SK-N-MC (cell line): ENCODE data around the gene ME2.
"Not testable (repeated sequence)": the region's sequence is repeated elsewhere in the genome, so short reads cannot be mapped to it uniquely, and the experiment has no call there.

ENCODE experiments used
- DNase-seq: peaks from one replicate; pipeline ENCODE4 v3.0.0-alpha.2; 2011; ENCODE audit warnings: low read depth, low spot score
- H3K27ac ChIP-seq: fragments of 200-600 bp; sonication (generic); 2 replicates; pipeline ENCODE4 v1.5.1; 2016; ENCODE audit warnings: mixed run types
- H3K36me3 ChIP-seq: fragments of 200-600 bp; sonication (generic); 2 replicates; pipeline ENCODE4 v1.6.1; 2017; ENCODE audit warnings: antibody characterized with exemption, low read length, mixed read lengths; ENCODE audit not compliant: insufficient read depth
- H3K4me3 ChIP-seq: fragments of 200-600 bp; sonication (generic); 2 replicates; pipeline ENCODE4 v1.5.1; 2016
- H3K9ac ChIP-seq: fragments of 200-600 bp; sonication (generic); 2 replicates; pipeline ENCODE4 v1.8.0; 2017; ENCODE audit warnings: mixed run types, mixed read lengths; ENCODE audit not compliant: insufficient read length
- H3K9me3 ChIP-seq: fragments of 200-600 bp; sonication (generic); 2 replicates; pipeline ENCODE4 v1.6.1; 2017; ENCODE audit warnings: low read depth, mild to moderate bottlenecking, antibody characterized with exemption, low read length, moderate library complexity, mixed read lengths
- EZH2 ChIP-seq: fragments of 200-600 bp; sonication (generic); IDR thresholded peaks from one replicate; pipeline ENCODE4 v1.6.1; 2017; ENCODE audit warnings: antibody characterized with exemption
- FOXP2 ChIP-seq: optimal IDR thresholded peaks from 2 replicates; pipeline ENCODE3; 2011; ENCODE audit warnings: mild to moderate bottlenecking, moderate library complexity; ENCODE audit not compliant: insufficient read depth; ENCODE audit errors: extremely low read length, control extremely low read depth
- POLR2AphosphoS5 ChIP-seq: IDR thresholded peaks from 2 replicates; pipeline ENCODE4 v1.6.1; 2012; ENCODE audit warnings: mild to moderate bottlenecking, low read depth, low read length, borderline replicate concordance

ME2 gene

GRCh38 chr18:50982086-50982801 is 103.3 kb downstream of the ME2 start:
- no peak overlapping the region for H3K4me3 ChIP-seq
- H3K36me3 ChIP-seq: peaks cover 22% of the 10 kb centered on the region; the same call in 1 of the 2 replicates
- H3K9me3 ChIP-seq: no peaks in the 10 kb centered on the region
- TF ChIP-seq POLR2AphosphoS5 (no peak), FOXP2 (no peak), EZH2 (no peak)
- no peak overlapping the region for H3K9ac ChIP-seq
- no peak for DNase-seq
- no peak overlapping the region for H3K27ac ChIP-seq

DNA sequence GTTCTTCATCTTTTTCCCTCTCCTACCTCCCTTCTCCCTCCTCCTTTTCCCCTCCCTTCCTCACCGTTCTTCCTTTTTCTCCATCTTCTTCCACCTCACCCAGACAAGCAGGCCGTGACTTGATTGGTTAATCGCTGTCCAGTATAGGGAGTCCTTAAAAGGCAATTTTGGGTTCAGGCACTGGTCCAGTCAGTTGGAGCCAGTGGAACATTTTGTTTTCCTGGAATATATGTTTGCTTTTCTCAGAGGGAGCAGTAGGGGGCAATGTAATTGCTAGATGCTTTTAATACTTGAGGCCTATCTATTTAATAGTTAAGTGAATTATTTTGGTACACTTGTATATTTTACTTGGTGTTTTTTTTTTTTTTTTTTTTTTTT is 103.9 kb downstream of the ME2 start:
- TF ChIP-seq EZH2: no peak
- TF ChIP-seq FOXP2: no peak
- no peak for TF ChIP-seq POLR2AphosphoS5
- Histone ChIP-seq H3K9me3 (no peaks in the 10 kb centered on the region), H3K9ac (no peak overlapping the region), H3K27ac (no peak overlapping the region), H3K4me3 (no peak overlapping the region), H3K36me3 (peaks cover 18% of the 10 kb centered on the region; the same call in 1 of the 2 replicates)
- DNase-seq: no peak

DNA sequence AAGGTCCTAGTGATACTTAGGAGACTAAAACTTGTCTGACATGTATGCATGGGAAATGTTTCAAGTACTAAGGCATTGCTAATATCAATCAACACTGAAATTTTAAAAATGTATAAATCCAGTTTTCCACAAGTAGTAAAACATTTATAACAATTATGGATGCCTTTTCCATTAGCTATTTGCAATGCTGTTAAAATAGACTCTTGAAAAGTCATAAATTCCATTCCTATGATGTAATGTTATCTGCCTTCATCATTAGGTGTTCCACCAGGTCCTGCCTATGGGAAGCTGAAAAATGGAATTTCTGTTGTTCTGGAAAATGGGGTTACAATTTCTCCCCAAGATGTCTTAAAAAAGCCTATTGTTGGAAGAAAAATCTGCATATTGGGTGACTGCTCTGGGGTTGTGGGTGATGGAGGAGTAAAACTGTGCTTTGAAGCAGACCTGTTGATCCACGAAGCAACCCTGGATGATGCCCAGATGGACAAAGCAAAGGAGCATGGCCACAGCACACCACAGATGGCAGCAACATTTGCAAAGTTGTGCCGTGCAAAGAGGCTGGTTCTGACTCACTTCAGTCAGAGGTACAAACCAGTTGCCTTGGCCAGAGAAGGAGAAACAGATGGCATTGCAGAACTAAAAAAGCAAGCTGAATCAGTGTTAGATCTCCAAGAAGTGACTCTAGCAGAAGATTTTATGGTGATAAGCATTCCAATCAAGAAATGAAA is 107.6 kb downstream of the ME2 start:
- H3K36me3 ChIP-seq: peaks cover 4% of the 10 kb centered on the region; the same call in 1 of the 2 replicates
- no peak overlapping the region for H3K27ac ChIP-seq
- DNase-seq: no peak
- no peak overlapping the region for H3K9ac ChIP-seq
- no peak overlapping the region for H3K4me3 ChIP-seq
- TF ChIP-seq POLR2AphosphoS5 (no peak), EZH2 (no peak), FOXP2 (no peak)
- no peaks in the 10 kb centered on the region for H3K9me3 ChIP-seq

- H3K9me3 ChIP-seq: no peaks in the 10 kb centered on the region
- DNase-seq: no peak
- H3K4me3 ChIP-seq: no peak overlapping the region
- peaks cover 4% of the 10 kb centered on the region; the same call in 1 of the 2 replicates for H3K36me3 ChIP-seq
- H3K9ac ChIP-seq: no peak overlapping the region
- no peak for TF ChIP-seq EZH2
- no peak for TF ChIP-seq POLR2AphosphoS5
- TF ChIP-seq FOXP2: no peak
- H3K27ac ChIP-seq: no peak overlapping the region
Measured at GRCh38 chr18:50987261-50987660, 108.3 kb downstream of the ME2 start.

- peaks cover 4% of the 10 kb centered on the region; the same call in 1 of the 2 replicates for H3K36me3 ChIP-seq
Measured at GRCh38 chr18:50989711-50990110, 110.8 kb downstream of the ME2 start.

DNA sequence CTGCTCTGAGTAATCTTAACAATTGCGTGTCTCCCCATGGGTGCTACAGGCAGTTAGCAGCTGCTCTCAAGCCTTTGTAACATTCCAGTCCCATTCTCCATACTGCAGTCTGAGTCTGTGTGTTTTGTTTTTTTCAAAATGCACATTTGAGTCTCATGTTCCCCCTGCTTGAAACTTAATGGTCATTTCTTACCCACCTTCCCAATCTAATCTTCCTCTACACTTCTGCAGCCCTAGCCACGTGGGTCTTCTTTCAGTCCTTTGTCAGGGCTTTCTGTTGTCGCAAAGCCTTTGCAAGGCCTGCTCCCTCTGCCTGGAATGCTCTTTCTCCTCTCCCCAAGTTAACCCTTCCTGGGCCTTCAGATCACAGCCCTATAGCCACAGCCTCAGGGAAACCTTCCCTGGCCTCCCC is 113.4 kb downstream of the ME2 start:
- no peak overlapping the region for H3K9ac ChIP-seq
- TF ChIP-seq EZH2: no peak
- TF ChIP-seq FOXP2: no peak
- no peak for TF ChIP-seq POLR2AphosphoS5
- H3K9me3 ChIP-seq: no peaks in the 10 kb centered on the region
- DNase-seq: no peak
- no peak overlapping the region for H3K4me3 ChIP-seq
- H3K27ac ChIP-seq: no peak overlapping the region
- H3K36me3 ChIP-seq: no peaks in the 10 kb centered on the region

More at GRCh38 chr18:50989711-50990110, 110.8 kb downstream of the ME2 start:
- H3K4me3 ChIP-seq: no peak overlapping the region
- H3K9ac ChIP-seq: no peak overlapping the region
- no peak for DNase-seq
- no peaks in the 10 kb centered on the region for H3K9me3 ChIP-seq
- TF ChIP-seq EZH2 (no peak), FOXP2 (no peak), POLR2AphosphoS5 (no peak)
- no peak overlapping the region for H3K27ac ChIP-seq

DNA sequence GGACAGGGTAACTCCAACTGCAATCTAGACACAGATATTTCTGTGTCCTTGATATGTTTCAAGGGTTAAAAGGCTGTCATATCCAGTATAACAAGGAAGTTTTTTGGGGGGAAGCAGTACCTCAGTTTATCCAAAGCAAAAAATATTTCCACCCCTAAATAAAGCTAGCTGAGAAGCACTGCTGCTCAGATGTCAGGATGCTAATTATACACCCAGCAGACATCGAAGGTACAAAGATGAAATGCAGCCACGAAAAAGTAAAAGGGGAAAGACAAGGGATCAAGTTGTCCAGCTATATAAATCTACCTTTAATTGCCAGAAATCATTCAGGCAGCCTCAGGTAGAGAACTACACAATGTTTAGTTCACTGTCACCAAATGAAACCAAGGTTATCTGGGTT is 115.1 kb downstream of the ME2 start:
- no peak for DNase-seq
- Histone ChIP-seq H3K27ac (no peak overlapping the region), H3K9me3 (no peaks in the 10 kb centered on the region), H3K4me3 (no peak overlapping the region), H3K9ac (no peak overlapping the region), H3K36me3 (no peaks in the 10 kb centered on the region)
- TF ChIP-seq EZH2 (no peak), POLR2AphosphoS5 (no peak), FOXP2 (no peak)

GRCh38 chr18:51003174-51003573 is 124.3 kb downstream of the ME2 start:
- not testable (repeated sequence) for H3K9me3 ChIP-seq, H3K9ac ChIP-seq, DNase-seq, H3K36me3 ChIP-seq, H3K27ac ChIP-seq, H3K4me3 ChIP-seq
